IMR-90 (cell line): ENCODE measurements around the gene SLC45A2. TPM values are rescaled to one million over a fixed set of nuclear protein-coding genes. Genes with fewer than 3 reads are reported as not detected.

ENCODE experiments used
- ATAC-seq: fragments of 200-7000 bp; cut with Tn5 transposase; 2 replicates; pipeline ENCODE4 v1.9.1; 2020; ENCODE audit warnings: low read depth, mild to moderate bottlenecking, moderate library complexity
- BruUV-seq: library from RNA; stranded (reverse); fragments of 400-500 nt; replicated peaks from 2 replicates; lab custom pipeline; 2021; lab: Mats Ljungman, UMichigan
- CTCF ChIA-PET: fragments of 300-600 bp; formaldehyde crosslinking; extraction: SDS; loops from one replicate; lab custom pipeline; 2021; ENCODE audit warnings: antibody characterized with exemption; lab: Yijun Ruan, JAX
- POLR2A ChIA-PET: fragments of 300-600 bp; sonication (Branson Sonifier 250); formaldehyde crosslinking; loops from one replicate; lab custom pipeline; 2022; ENCODE audit warnings: antibody characterized with exemption; ENCODE audit not compliant: unreplicated experiment; lab: Charles Lee
- DNase-seq: peaks from one replicate; pipeline ENCODE4 v3.0.0; 2013
- H2AFZ ChIP-seq: replicated peaks from 2 replicates; pipeline ENCODE3; 2013; ENCODE audit warnings: low read length, mild to moderate bottlenecking; ENCODE audit not compliant: poor library complexity
- H2AK5ac ChIP-seq: 2 replicates; pipeline ENCODE4 v1.6.1; 2013; ENCODE audit warnings: low read depth, low read length, inconsistent platforms
- H2AK9ac ChIP-seq: replicated peaks from 2 replicates; pipeline ENCODE3; 2013; ENCODE audit warnings: mild to moderate bottlenecking, low read depth, low read length, moderate library complexity; ENCODE audit not compliant: poor library complexity
- H2BK120ac ChIP-seq: 2 replicates; pipeline ENCODE4 v1.6.1; 2013; ENCODE audit warnings: low read depth, low read length, inconsistent platforms
- H2BK15ac ChIP-seq: 3 replicates; pipeline ENCODE4 v1.6.1; 2013; ENCODE audit warnings: low read depth, low read length, inconsistent platforms
- H2BK20ac ChIP-seq: 2 replicates; pipeline ENCODE4 v1.6.1; 2013; ENCODE audit warnings: low read depth, mild to moderate bottlenecking, inconsistent platforms, low read length, moderate library complexity
- H2BK5ac ChIP-seq: 2 replicates; pipeline ENCODE4 v1.6.1; 2013; ENCODE audit warnings: mild to moderate bottlenecking, low read depth, low read length, inconsistent platforms; ENCODE audit not compliant: poor library complexity, severe bottlenecking
- H3K14ac ChIP-seq: replicated peaks from 2 replicates; pipeline ENCODE4 v1.6.1; 2013; ENCODE audit warnings: low read depth, low read length, inconsistent platforms
- H3K18ac ChIP-seq: 2 replicates; pipeline ENCODE4 v1.6.1; 2013; ENCODE audit warnings: low read depth, low read length, control low read depth
- H3K23ac ChIP-seq: 2 replicates; pipeline ENCODE4 v1.6.1; 2013; ENCODE audit warnings: low read depth, low read length, inconsistent platforms
- H3K27ac ChIP-seq: 2 replicates; pipeline ENCODE4 v1.5.1; 2013; ENCODE audit warnings: mild to moderate bottlenecking, control low read depth, low read length; ENCODE audit not compliant: insufficient read depth
- H3K27me3 ChIP-seq: 2 replicates; pipeline ENCODE4 v1.6.1; 2013; ENCODE audit warnings: low read length; ENCODE audit not compliant: control insufficient read depth, insufficient read depth
- H3K36me3 ChIP-seq: 2 replicates; pipeline ENCODE4 v1.6.1; 2013; ENCODE audit warnings: low read length, mixed read lengths; ENCODE audit not compliant: control insufficient read depth, insufficient read depth
- H3K4ac ChIP-seq: 2 replicates; pipeline ENCODE4 v1.6.1; 2013; ENCODE audit warnings: low read depth, low read length, inconsistent platforms
- H3K4me1 ChIP-seq: 2 replicates; pipeline ENCODE4 v1.6.1; 2013; ENCODE audit warnings: low read length, mixed read lengths; ENCODE audit not compliant: control insufficient read depth, insufficient read depth
- H3K4me2 ChIP-seq: 2 replicates; pipeline ENCODE4 v1.6.1; 2013; ENCODE audit warnings: low read depth, mild to moderate bottlenecking, control low read depth, low read length, moderate library complexity
- H3K4me3 ChIP-seq: 2 replicates; pipeline ENCODE4 v1.5.1; 2013; ENCODE audit warnings: low read depth, mild to moderate bottlenecking, control low read depth, low read length, moderate library complexity; ENCODE audit not compliant: insufficient read depth
- H3K56ac ChIP-seq: 2 replicates; pipeline ENCODE4 v1.6.1; 2013; ENCODE audit warnings: low read length, inconsistent platforms; ENCODE audit not compliant: insufficient read depth; ENCODE audit errors: extremely low read depth
- H3K79me1 ChIP-seq, 2 experiments: 2 replicates each; pipeline ENCODE4 v1.6.1; 2013; ENCODE audit warnings: low read length in 2 of 2, inconsistent platforms in 1 of 2, low read depth in 1 of 2
- H3K9ac ChIP-seq: 2 replicates; pipeline ENCODE4 v1.6.1; 2013; ENCODE audit warnings: low read depth, low read length, control low read depth
- H3K9me1 ChIP-seq: 2 replicates; pipeline ENCODE4 v1.6.1; 2013; ENCODE audit warnings: low read length, inconsistent platforms; ENCODE audit not compliant: insufficient read depth
- H3K9me3 ChIP-seq: 2 replicates; pipeline ENCODE4 v1.6.1; 2013; ENCODE audit warnings: low read length; ENCODE audit not compliant: control insufficient read depth, insufficient read depth
- H4K20me1 ChIP-seq: 2 replicates; pipeline ENCODE4 v1.6.1; 2013; ENCODE audit warnings: low read length, inconsistent platforms; ENCODE audit not compliant: insufficient read depth
- H4K5ac ChIP-seq: 2 replicates; pipeline ENCODE4 v1.6.1; 2013; ENCODE audit warnings: mild to moderate bottlenecking, low read depth, low read length, control low read depth
- H4K8ac ChIP-seq, 2 experiments: 2 replicates each; pipeline ENCODE4 v1.6.1; 2013; ENCODE audit warnings: low read depth in 2 of 2, low read length in 2 of 2, control low read depth in 1 of 2, inconsistent platforms in 1 of 2
- H4K91ac ChIP-seq: 2 replicates; pipeline ENCODE4 v1.6.1; 2013; ENCODE audit warnings: low read depth, low read length, inconsistent platforms; ENCODE audit not compliant: insufficient read depth
- BHLHE40 ChIP-seq: fragments of 150-350 bp; IDR thresholded peaks from 2 replicates; pipeline ENCODE4 v1.6.1; 2016; ENCODE audit warnings: mild to moderate bottlenecking, low read depth, low read length
- CEBPB ChIP-seq: IDR thresholded peaks from 2 replicates; pipeline ENCODE4 v1.6.1; 2012; ENCODE audit warnings: low read depth, low read length, improper control_type of control experiment
- CHD1 ChIP-seq: IDR thresholded peaks from 2 replicates; pipeline ENCODE4 v1.6.1; 2012; ENCODE audit warnings: low read depth, low read length, improper control_type of control experiment
- FOS ChIP-seq: fragments of 150-350 bp; IDR thresholded peaks from 2 replicates; pipeline ENCODE4 v1.6.1; 2016; ENCODE audit warnings: low read depth, low read length
- MAFK ChIP-seq: IDR thresholded peaks from 2 replicates; pipeline ENCODE4 v1.6.1; 2012; ENCODE audit warnings: low read depth, low read length, improper control_type of control experiment
- MAZ ChIP-seq: IDR thresholded peaks from 2 replicates; pipeline ENCODE4 v1.6.1; 2012; ENCODE audit warnings: low read depth, mild to moderate bottlenecking, low read length, improper control_type of control experiment, moderate library complexity, borderline replicate concordance
- MXI1 ChIP-seq: IDR thresholded peaks from 2 replicates; pipeline ENCODE4 v1.6.1; 2012; ENCODE audit warnings: low read depth, mild to moderate bottlenecking, low read length, moderate library complexity, borderline replicate concordance
- NFE2L2 ChIP-seq: fragments of 150-350 bp; IDR thresholded peaks from 2 replicates; pipeline ENCODE4 v1.6.1; 2016; ENCODE audit warnings: low read depth, mild to moderate bottlenecking, low read length
- POLR2A ChIP-seq: IDR thresholded peaks from 2 replicates; pipeline ENCODE4 v1.6.1; 2012; ENCODE audit warnings: mild to moderate bottlenecking, low read depth, low read length
- RAD21 ChIP-seq: IDR thresholded peaks from 2 replicates; pipeline ENCODE4 v1.6.1; 2012; ENCODE audit warnings: low read length, improper control_type of control experiment
- RCOR1 ChIP-seq: IDR thresholded peaks from 2 replicates; pipeline ENCODE4 v1.6.1; 2012; ENCODE audit warnings: mild to moderate bottlenecking, low read length, improper control_type of control experiment; ENCODE audit not compliant: insufficient replicate concordance
- RFX5 ChIP-seq: IDR thresholded peaks from 2 replicates; pipeline ENCODE4 v1.8.0; 2012; ENCODE audit warnings: low read depth, mild to moderate bottlenecking, low read length, moderate library complexity
- SMC3 ChIP-seq: fragments of 150-350 bp; IDR thresholded peaks from 2 replicates; pipeline ENCODE4 v1.6.1; 2016; ENCODE audit warnings: low read depth, mild to moderate bottlenecking, antibody characterized with exemption, low read length, moderate library complexity
- WGBS, 2 experiments: methylation state at CpG; one replicate each; pipeline versions ENCODE4 v1.1.5 to v1.1.7; 2013; ENCODE audit warnings: missing lambda C conversion rate in 2 of 2; ENCODE audit not compliant: insufficient read length in 1 of 2; ENCODE audit errors: extremely low coverage in 2 of 2; 5-methylcytosine and 5-hydroxymethylcytosine counted together
- dilution Hi-C: fragments of 300-500 bp; cut with HindIII; formaldehyde crosslinking; loops from one replicate; pipeline ENCODE4 v1.14.3; 2018; ENCODE audit warnings: low sequenced_read_pairs; ENCODE audit not compliant: unreplicated experiment
- in situ Hi-C: fragments of 300-500 bp; cut with MboI; formaldehyde crosslinking; loops from 3 replicates; pipeline ENCODE4 v1.14.3; 2019; ENCODE audit warnings: low sequenced_read_pairs, inconsistent platforms, mixed read lengths
- intact Hi-C: fragments of 100-400 bp; cut with micrococcal nuclease; formaldehyde crosslinking; loops from 2 replicates; pipeline ENCODE4 v1.10.0; 2022
- polyA plus RNA-seq, 3 experiments: library from polyadenylated mRNA; depleted of rRNA; stranded (reverse); fragments of >200 nt; gene quantifications; 2 replicates each; pipeline ENCODE4 v1.2.3, GENCODE V29; 2012; ENCODE audit warnings: low replicate concordance in 1 of 3
- total RNA-seq: library from RNA; depleted of rRNA; stranded (reverse); fragments of >200 nt; gene quantifications from 2 replicates; pipeline ENCODE4 v1.2.3, GENCODE V29; 2012
- TF ChIP-seq, protein P1 (sequence below): fragments of 150-350 bp; IDR thresholded peaks from 2 replicates; pipeline ENCODE4 v1.6.1; 2017; ENCODE audit warnings: mild to moderate bottlenecking, antibody characterized with exemption, low read length, low read depth
- TF ChIP-seq, protein P2 (sequence below): conservative IDR thresholded peaks from 2 replicates; pipeline ENCODE4 v1.5.1; 2012; ENCODE audit warnings: mild to moderate bottlenecking, low read depth, low read length, improper control_type of control experiment
- TF ChIP-seq, protein P3 (sequence below): fragments of 150-350 bp; IDR thresholded peaks from 2 replicates; pipeline ENCODE4 v1.6.1; 2016; ENCODE audit warnings: low read depth, mild to moderate bottlenecking, low read length, moderate library complexity, borderline replicate concordance

SLC45A2 gene
- total and polyA plus RNA-seq, 2 of the 4 experiments (the other 2 are of a cell fraction): 0.07 TPM; not detected in 1

DNA sequence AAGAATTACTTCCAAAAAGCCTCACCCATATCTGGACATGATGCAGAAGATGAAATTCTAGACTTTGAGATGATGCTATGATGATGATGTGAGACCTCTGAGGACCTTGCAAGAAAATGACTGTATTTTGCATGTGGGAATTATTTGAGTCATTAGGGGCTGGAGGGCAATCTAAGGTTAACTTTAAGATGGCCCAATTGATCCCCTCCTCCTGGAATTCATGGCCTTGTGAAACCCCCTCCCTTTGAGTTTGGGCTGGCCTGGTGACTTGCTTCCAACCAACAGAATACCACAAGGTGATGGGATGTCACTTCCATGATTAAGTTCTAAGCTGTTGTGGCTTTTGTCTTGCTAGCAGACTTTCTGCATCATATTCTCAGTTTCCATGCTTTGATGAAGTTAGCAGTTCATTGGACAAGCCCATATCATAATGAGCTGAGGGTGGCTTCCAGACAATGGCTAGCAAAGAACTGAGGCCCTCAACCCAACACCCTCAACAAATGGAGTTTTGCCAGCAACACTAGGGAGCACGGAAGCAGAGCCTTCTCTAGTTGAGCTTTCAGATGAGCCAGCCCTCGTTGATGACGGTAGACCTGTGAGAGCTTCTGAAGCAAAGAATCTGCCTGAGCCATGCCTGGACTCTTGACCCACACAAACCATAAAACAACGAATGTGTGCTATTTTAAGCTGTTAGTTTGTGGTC is 30.8 kb upstream of the SLC45A2 start:
- no peak overlapping the region for H2BK120ac ChIP-seq
- no peak overlapping the region for H2AFZ ChIP-seq
- no peak overlapping the region for H4K8ac ChIP-seq
- POLR2A ChIA-PET: no interaction called here
- H2AK9ac ChIP-seq: no peak overlapping the region
- H2BK20ac ChIP-seq: no peak overlapping the region
- dilution Hi-C loops: no loop called here
- no peak overlapping the region for H3K4ac ChIP-seq
- ATAC-seq: no peak
- no peaks in the 10 kb centered on the region for H3K9me3 ChIP-seq
- H3K9me1 ChIP-seq: no peaks in the 10 kb centered on the region
- no peak overlapping the region for H2BK5ac ChIP-seq
- no TSS peak for BruUV-seq
- H3K9ac ChIP-seq: no peak overlapping the region
- in situ Hi-C loops: no loop called here
- no peaks in the 10 kb centered on the region for H3K27me3 ChIP-seq
- H3K14ac ChIP-seq: no peak overlapping the region
- H3K79me1 ChIP-seq: no peaks in the 10 kb centered on the region
- no peaks in the 10 kb centered on the region for H4K20me1 ChIP-seq
- no peaks in the 10 kb centered on the region for H3K36me3 ChIP-seq
- H2AK5ac ChIP-seq: no peak overlapping the region
- H3K23ac ChIP-seq: no peak overlapping the region
- H3K56ac ChIP-seq: no peak overlapping the region
- H3K18ac ChIP-seq: no peak overlapping the region
- WGBS, 2 experiments: 73% methylated on average over 3 of the region's 4 CpGs; no CpG with 5 or more reads in 1 of the 2 experiments
- DNase-seq: no peak
- H4K5ac ChIP-seq: no peak overlapping the region
- CTCF ChIA-PET: no interaction called here
- no peak overlapping the region for H3K4me3 ChIP-seq
- no peaks in the 10 kb centered on the region for H3K4me1 ChIP-seq
- H4K91ac ChIP-seq: no peak overlapping the region
- H3K4me2 ChIP-seq: no peak overlapping the region
- no peak overlapping the region for H3K27ac ChIP-seq
- no peak overlapping the region for H2BK15ac ChIP-seq
- no peak for TF ChIP-seq SMC3
- TF ChIP-seq, protein P1, sequence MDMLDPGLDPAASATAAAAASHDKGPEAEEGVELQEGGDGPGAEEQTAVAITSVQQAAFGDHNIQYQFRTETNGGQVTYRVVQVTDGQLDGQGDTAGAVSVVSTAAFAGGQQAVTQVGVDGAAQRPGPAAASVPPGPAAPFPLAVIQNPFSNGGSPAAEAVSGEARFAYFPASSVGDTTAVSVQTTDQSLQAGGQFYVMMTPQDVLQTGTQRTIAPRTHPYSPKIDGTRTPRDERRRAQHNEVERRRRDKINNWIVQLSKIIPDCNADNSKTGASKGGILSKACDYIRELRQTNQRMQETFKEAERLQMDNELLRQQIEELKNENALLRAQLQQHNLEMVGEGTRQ: no peak
- TF ChIP-seq FOS: no peak
- no peak for TF ChIP-seq POLR2A
- no peak for TF ChIP-seq CHD1
- TF ChIP-seq MAFK: no peak
- TF ChIP-seq RFX5: no peak
- TF ChIP-seq MXI1: no peak
- TF ChIP-seq, protein P2, sequence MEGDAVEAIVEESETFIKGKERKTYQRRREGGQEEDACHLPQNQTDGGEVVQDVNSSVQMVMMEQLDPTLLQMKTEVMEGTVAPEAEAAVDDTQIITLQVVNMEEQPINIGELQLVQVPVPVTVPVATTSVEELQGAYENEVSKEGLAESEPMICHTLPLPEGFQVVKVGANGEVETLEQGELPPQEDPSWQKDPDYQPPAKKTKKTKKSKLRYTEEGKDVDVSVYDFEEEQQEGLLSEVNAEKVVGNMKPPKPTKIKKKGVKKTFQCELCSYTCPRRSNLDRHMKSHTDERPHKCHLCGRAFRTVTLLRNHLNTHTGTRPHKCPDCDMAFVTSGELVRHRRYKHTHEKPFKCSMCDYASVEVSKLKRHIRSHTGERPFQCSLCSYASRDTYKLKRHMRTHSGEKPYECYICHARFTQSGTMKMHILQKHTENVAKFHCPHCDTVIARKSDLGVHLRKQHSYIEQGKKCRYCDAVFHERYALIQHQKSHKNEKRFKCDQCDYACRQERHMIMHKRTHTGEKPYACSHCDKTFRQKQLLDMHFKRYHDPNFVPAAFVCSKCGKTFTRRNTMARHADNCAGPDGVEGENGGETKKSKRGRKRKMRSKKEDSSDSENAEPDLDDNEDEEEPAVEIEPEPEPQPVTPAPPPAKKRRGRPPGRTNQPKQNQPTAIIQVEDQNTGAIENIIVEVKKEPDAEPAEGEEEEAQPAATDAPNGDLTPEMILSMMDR: no peak
- TF ChIP-seq, protein P3, sequence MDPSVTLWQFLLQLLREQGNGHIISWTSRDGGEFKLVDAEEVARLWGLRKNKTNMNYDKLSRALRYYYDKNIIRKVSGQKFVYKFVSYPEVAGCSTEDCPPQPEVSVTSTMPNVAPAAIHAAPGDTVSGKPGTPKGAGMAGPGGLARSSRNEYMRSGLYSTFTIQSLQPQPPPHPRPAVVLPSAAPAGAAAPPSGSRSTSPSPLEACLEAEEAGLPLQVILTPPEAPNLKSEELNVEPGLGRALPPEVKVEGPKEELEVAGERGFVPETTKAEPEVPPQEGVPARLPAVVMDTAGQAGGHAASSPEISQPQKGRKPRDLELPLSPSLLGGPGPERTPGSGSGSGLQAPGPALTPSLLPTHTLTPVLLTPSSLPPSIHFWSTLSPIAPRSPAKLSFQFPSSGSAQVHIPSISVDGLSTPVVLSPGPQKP: no peak
- no peak for TF ChIP-seq CEBPB
- TF ChIP-seq NFE2L2: no peak
- TF ChIP-seq RAD21: no peak
- no peak for TF ChIP-seq BHLHE40
- no peak for TF ChIP-seq MAZ
- no peak for TF ChIP-seq RCOR1
- intact Hi-C loops: no loop called here
